Thymus (tissue), 11 donors: Measurements from ENCODE around the gene TCF12. TPM values are rescaled to one million over a fixed set of nuclear protein-coding genes. Genes with fewer than 3 reads are reported as not detected.

ENCODE experiments used
- DNase-seq, 9 donors: peaks; one replicate each; pipeline ENCODE4 v3.0.0-alpha.2; 2013; ENCODE audit warnings: low spot score in 9 of 9, low read depth in 6 of 9, missing footprints in 1 of 9
- H3K27ac ChIP-seq, 2 donors: one replicate each; pipeline ENCODE4 v1.5.1; 2013; ENCODE audit warnings: control low read depth in 1 of 2, low read depth in 1 of 2, low read length in 1 of 2, mild to moderate bottlenecking in 1 of 2, moderate library complexity in 1 of 2
- H3K27me3 ChIP-seq, 2 donors: one replicate each; pipeline ENCODE4 v1.5.1; 2013; ENCODE audit warnings: low read length in 1 of 2; ENCODE audit not compliant: control insufficient read depth in 2 of 2, insufficient read depth in 1 of 2
- H3K36me3 ChIP-seq, 2 donors: one replicate each; pipeline ENCODE4 v1.5.1; 2013; ENCODE audit warnings: low read length in 1 of 2, mild to moderate bottlenecking in 1 of 2, moderate library complexity in 1 of 2; ENCODE audit not compliant: control insufficient read depth in 2 of 2, insufficient read depth in 2 of 2
- H3K4me1 ChIP-seq, 2 donors: one replicate each; pipeline ENCODE4 v1.5.1; 2013; ENCODE audit warnings: low read length in 2 of 2; ENCODE audit not compliant: control insufficient read depth in 2 of 2, insufficient read depth in 2 of 2
- H3K4me3 ChIP-seq, 2 donors: one replicate each; pipeline ENCODE4 v1.5.1; 2013; ENCODE audit warnings: low read length in 2 of 2, control low read depth in 1 of 2, mild to moderate bottlenecking in 1 of 2
- H3K9me3 ChIP-seq, 2 donors: one replicate each; pipeline ENCODE4 v1.5.1; 2013; ENCODE audit warnings: low read length in 1 of 2, mild to moderate bottlenecking in 1 of 2; ENCODE audit not compliant: control insufficient read depth in 2 of 2, insufficient read depth in 1 of 2
- WGBS: extraction: QIAGEN DNeasy Blood & Tissue Kit; methylation state at CpG from one replicate; pipeline ENCODE4 v1.1.7; 2013; 5-methylcytosine and 5-hydroxymethylcytosine counted together
- polyA plus RNA-seq: library from polyadenylated mRNA; stranded (reverse); fragments of 200-250 nt; gene quantifications from one replicate; pipeline ENCODE4 v1.2.3, GENCODE V29; 2013
- total RNA-seq: library from RNA; stranded (reverse); fragments of 120-200 nt; gene quantifications from one replicate; pipeline ENCODE4 v1.2.4, GENCODE V29; 2013
- donor health status: healthy.

TCF12 gene
- total and polyA plus RNA-seq, 2 donors = 45.2 to 159 TPM

DNA sequence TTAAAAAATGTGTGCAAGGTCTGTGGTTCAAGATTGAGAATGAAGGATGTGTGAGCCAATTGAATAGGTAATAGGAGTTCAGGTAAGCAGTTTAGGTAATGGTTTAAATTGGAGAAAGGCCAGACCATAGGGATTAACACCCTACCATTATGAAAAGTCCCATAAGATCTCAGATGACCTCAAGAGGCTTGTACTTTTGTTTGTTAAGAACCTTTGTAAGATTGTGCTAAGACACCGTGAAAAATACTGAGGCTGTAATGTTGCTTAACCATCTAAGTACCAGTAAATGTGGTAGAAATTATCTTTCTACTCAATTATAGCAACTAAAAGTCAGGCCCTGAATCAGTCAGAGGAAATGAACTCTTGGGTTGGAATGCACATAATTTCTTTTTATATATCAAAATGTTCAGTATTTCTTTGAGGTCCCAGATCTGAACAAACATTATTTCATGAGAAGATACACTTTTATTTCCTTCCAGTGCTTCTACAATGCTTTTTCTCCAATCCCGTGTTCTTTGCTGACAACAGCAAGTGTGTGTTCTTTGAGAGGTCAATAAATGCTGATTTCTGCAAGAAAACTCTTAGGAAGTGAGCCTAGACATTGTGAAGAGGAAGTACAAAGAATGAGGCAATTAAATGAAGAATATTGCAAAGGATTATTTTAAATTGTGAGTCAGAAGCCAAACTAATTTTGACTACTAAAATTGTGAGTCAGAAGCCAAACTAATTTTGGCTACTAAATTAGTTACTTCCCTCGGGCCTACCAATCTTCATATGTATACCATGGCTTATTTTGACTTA, 66.4 kb downstream of the TCF12 start:
- H3K27ac ChIP-seq = peak overlapping the region in 1 of 2 donors; percentile 46
- H3K4me3 ChIP-seq = no peak overlapping the region
- no peaks in the 10 kb centered on the region for H3K27me3 ChIP-seq
- 78% methylated on average over 3 of the region's 3 CpGs for whole genome bisulfite sequencing
- no peaks in the 10 kb centered on the region for H3K9me3 ChIP-seq
- H3K4me1 ChIP-seq = peaks cover 12 to 17% of the 10 kb centered on the region in 2 donors
- no peak for DNase-seq
- H3K36me3 ChIP-seq = no peaks in the 10 kb centered on the region

DNA sequence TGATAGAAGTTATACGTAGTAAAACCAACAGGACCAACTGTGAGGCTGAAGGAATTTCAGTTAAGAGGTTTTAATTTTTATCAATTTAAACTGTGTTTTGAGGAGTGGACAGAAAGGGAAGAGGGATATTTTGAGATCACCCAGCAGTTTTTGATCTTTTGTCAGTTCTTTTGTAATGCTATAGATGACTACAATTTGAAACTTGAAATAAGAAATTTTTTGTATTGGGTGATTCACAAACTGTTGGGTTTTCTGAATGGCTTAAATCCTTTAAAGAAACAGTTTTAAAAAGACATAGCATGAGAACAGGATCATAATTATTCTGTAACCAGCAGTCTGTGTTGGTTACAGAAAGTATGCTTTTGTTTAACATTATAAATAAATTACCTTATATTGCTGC, 67.4 kb downstream of the TCF12 start:
- Histone ChIP-seq H3K27ac (no peak overlapping the region), H3K9me3 (no peaks in the 10 kb centered on the region), H3K4me3 (no peak overlapping the region), H3K36me3 (peaks cover 2 to 6% of the 10 kb centered on the region in 2 donors), H3K27me3 (no peaks in the 10 kb centered on the region), H3K4me1 (peaks cover 8 to 10% of the 10 kb centered on the region in 2 donors)
- no peak for DNase-seq
- WGBS = 93% methylated on average over 1 of the region's 1 CpG

DNA sequence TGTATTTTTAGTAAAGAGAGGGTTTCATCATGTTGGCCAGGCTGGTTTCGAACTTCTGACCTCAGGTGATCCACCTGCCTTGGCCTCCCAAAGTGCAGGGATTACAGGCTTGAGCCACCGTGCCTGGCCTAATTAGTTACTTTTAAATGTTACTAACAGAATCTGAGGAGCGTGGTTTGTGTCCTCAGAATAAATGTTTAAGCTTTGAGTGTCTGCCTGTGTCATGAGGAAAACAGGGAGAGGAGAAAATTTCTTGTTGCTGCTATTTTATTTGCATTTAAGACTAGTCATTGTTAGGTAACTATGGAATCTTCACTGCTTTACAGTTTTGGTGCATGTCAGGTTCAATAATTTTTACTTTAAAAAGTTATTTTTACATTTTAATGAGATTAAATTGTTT, 68.8 kb downstream of the TCF12 start:
- H3K4me1 ChIP-seq = peaks cover 2 to 8% of the 10 kb centered on the region in 2 donors
- 95% methylated on average over 3 of the region's 3 CpGs for WGBS
- H3K27me3 ChIP-seq = no peaks in the 10 kb centered on the region

DNA sequence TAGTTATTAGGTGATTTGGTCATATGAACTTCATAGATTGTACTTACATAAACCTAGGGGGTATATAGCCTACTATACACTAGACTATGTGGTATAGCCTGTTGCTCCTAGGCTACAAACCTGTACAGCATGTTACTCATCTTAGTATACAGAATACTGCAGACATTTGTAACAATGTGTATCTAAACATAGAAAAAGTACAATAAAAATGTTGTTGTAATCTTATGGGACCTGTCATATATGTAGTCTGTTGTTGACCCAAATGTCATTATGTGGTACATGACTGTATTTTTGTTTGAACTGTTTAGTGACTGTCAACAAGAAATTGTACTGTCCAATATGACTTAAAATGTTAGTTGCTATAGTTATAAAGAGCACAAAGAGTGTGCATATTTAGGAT, 69.8 kb downstream of the TCF12 start:
- H3K27me3 ChIP-seq = no peaks in the 10 kb centered on the region
- H3K4me1 ChIP-seq = peaks cover 3 to 5% of the 10 kb centered on the region in 2 donors
- no peak overlapping the region for H3K27ac ChIP-seq

More for the DNA sequence above, 68.8 kb downstream of the TCF12 start:
- Histone ChIP-seq H3K27ac (no peak overlapping the region), H3K9me3 (no peaks in the 10 kb centered on the region), H3K4me3 (no peak overlapping the region), H3K36me3 (peaks cover 3 to 14% of the 10 kb centered on the region in 2 donors)
- no peak for DNase-seq

DNA sequence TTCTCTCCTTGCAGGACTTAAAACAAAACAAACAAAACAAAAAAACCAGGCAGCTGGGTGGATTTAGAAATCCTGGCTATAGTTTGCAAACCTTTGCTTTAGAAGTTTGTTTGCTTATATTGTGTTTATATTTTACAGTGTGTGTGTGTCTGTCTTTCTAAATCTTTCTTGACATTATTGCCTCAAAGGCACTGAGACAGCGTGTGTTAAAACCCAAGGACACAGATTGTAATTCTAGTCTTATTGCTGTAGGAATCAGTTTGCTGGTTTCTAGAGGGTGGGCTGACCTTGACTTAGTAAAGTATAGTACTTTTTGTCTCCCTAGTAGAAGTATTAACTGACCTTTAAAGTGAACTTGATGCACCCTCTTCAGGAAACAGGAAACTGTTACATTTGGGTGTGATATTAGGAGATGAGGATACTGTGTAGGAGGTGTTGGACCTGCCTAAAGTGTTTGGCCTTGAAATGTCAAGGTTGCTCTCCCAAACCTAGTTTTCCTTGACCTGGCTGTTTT, 71.0 kb downstream of the TCF12 start:
- Histone ChIP-seq H3K4me3 (no peak overlapping the region), H3K4me1 (peaks cover 3 to 4% of the 10 kb centered on the region in 2 donors), H3K27ac (peak overlapping the region in 1 of 2 donors; percentile 20), H3K36me3 (peaks cover 8 to 28% of the 10 kb centered on the region in 2 donors), H3K9me3 (no peaks in the 10 kb centered on the region), H3K27me3 (no peaks in the 10 kb centered on the region)
- WGBS = 93% methylated on average over 1 of the region's 1 CpG
- DNase-seq = no peak

More for the DNA sequence above, 69.8 kb downstream of the TCF12 start:
- H3K4me3 ChIP-seq = no peak overlapping the region
- no peaks in the 10 kb centered on the region for H3K9me3 ChIP-seq
- H3K36me3 ChIP-seq = peaks cover 8 to 20% of the 10 kb centered on the region in 2 donors
- DNase-seq = no peak

DNA sequence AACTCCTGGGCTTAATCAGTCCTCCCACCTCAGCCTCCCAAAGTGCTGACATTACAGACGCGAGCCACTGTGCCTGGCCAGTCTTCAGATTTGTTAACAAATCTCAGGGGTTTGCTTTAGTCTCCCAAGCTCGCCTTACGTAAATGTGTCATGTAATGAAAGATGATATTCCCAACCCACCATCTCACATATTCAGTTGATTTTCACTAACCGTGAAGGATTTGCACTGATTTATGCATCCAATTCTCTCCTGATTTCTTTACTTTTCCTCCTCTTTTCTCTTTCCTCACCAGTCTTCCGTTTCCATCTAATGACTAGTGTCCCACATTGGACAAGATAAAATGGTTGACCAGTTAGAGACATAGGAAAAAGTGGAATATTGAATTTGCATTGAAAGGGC, 72.6 kb downstream of the TCF12 start:
- WGBS = 97% methylated on average over 6 of the region's 6 CpGs

DNA sequence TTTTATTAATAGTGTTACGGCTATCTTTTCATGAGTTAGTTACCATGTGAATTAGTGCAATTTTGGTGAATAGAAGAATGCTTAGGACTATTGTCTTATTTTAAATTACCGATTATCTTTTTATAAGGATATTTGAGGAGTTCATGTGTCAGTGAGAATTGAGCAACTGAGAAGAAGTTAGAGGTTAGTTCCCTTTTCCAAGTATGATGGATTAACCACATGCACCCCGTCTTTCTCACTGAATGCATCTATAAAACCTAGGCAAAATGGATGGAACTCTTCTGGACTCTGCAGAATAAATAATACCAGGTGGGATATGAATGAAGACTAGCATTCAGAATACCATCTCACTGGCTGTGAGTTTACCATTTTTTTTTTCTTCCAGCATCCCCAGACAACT, 74.3 kb downstream of the TCF12 start:
- 97% methylated on average over 3 of the region's 3 CpGs for WGBS
- H3K36me3 ChIP-seq = peaks cover 8 to 41% of the 10 kb centered on the region in 2 donors
- no peaks in the 10 kb centered on the region for H3K9me3 ChIP-seq
- no peak overlapping the region for H3K4me3 ChIP-seq
- peaks cover 3 to 4% of the 10 kb centered on the region in 2 donors for H3K4me1 ChIP-seq
- peak overlapping the region in 1 of 2 donors; percentile 46 for H3K27ac ChIP-seq
- no peak for DNase-seq
- H3K27me3 ChIP-seq = no peaks in the 10 kb centered on the region

More for the DNA sequence above, 72.6 kb downstream of the TCF12 start:
- Histone ChIP-seq H3K4me3 (no peak overlapping the region), H3K27me3 (no peaks in the 10 kb centered on the region), H3K27ac (no peak overlapping the region), H3K4me1 (peaks cover 3 to 4% of the 10 kb centered on the region in 2 donors), H3K36me3 (peaks cover 8 to 33% of the 10 kb centered on the region in 2 donors), H3K9me3 (no peaks in the 10 kb centered on the region)
- no peak for DNase-seq

DNA sequence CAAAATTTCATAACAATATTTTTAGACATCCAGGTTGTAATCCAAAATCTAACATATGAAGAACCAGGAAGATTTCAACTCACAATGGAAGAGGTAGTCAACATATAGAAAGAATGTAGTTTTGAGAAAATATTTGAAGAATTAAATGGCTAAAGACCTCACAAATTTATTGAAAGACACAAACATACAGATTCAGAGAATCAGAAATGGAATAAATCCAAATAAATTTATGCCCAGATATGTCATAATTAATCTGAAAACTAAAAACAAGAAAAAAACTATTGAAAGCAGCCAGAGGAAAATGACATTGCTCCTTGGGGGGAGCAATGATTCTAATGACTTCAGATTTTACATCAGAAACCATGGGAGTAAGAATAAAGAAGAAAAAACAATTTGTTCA, 75.8 kb downstream of the TCF12 start:
- Histone ChIP-seq H3K4me3 (no peak overlapping the region), H3K9me3 (no peaks in the 10 kb centered on the region), H3K4me1 (peaks cover 3 to 4% of the 10 kb centered on the region in 2 donors), H3K36me3 (peaks cover 8 to 41% of the 10 kb centered on the region in 2 donors), H3K27ac (no peak overlapping the region), H3K27me3 (no peaks in the 10 kb centered on the region)
- DNase-seq = no peak

DNA sequence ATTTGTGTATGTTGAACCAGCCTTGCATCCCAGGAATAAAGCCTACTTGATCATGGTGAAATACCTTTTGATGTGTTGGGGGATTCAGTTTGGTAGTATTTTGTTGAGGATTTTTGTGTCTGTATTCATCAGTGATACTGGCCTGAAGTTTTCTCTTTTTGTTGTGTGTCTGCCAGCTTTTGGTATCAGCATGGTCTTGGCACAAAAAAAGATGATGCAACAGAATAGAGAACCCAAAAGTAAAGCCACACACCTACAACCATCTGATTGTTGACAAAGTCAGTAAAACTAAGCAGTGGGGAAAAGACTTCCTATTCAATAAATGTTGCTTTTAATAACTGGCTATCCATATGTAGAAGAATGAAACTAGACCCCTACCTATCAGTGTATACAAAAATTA, 77.6 kb downstream of the TCF12 start:
- H3K9me3 ChIP-seq = no peaks in the 10 kb centered on the region
- no peaks in the 10 kb centered on the region for H3K27me3 ChIP-seq
- no peak overlapping the region for H3K27ac ChIP-seq
- no peak for DNase-seq
- no peak overlapping the region for H3K4me3 ChIP-seq
- peaks cover 4 to 32% of the 10 kb centered on the region in 2 donors for H3K36me3 ChIP-seq
- peaks cover 0 to 4% of the 10 kb centered on the region in 2 donors for H3K4me1 ChIP-seq
